Nephron progenitor cell (in vitro differentiated cells): ENCODE measurements around the gene SLC44A1.

Experiments used
- DNase-seq: peaks from one replicate; pipeline ENCODE4 v3.0.0; 2021
- H3K27ac Mint-ChIP-seq: 2 replicates; pipeline ENCODE4 v1.8.0; 2021; ENCODE audit warnings: mild to moderate bottlenecking, moderate library complexity, mixed read lengths
- H3K27me3 Mint-ChIP-seq: 2 replicates; pipeline ENCODE4 v1.8.0; 2021; ENCODE audit warnings: mild to moderate bottlenecking, low read depth, mixed read lengths; ENCODE audit not compliant: poor library complexity
- H3K36me3 Mint-ChIP-seq: 2 replicates; pipeline ENCODE4 v1.8.0; 2021; ENCODE audit warnings: low read depth, mixed read lengths
- H3K4me1 Mint-ChIP-seq: 2 replicates; pipeline ENCODE4 v1.8.0; 2021; ENCODE audit warnings: mixed read lengths
- H3K4me3 Mint-ChIP-seq: 2 replicates; pipeline ENCODE4 v1.8.0; 2021; ENCODE audit warnings: mild to moderate bottlenecking, moderate library complexity, mixed read lengths
- H3K9me3 Mint-ChIP-seq: 2 replicates; pipeline ENCODE4 v1.8.0; 2021; ENCODE audit warnings: mild to moderate bottlenecking, moderate library complexity, mixed read lengths
- TF ChIP-seq, protein P1 (sequence below): fragments of 200-600 bp; sonication (generic); IDR thresholded peaks from 2 replicates; pipeline ENCODE4 v1.5.0; 2021; ENCODE audit warnings: antibody characterized with exemption

The SLC44A1 gene

DNA sequence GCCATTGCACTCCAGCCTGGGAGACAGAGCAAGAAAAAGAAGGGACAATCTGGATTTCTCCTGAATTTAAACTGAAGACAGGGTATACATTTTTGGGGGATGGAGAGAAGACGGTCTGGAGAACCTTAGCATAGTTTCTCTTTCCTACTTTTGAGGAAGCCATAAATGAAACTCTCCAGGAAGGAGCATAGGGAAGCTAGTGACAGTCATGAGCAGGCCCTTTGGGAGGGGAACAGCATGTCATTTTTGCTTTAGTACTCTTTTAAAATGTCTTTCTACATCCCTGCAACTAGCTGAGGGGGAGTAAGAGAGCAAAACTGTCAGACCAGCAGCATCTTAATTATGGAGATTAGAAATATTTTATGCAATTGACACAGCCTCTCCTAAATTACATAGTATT is 8.2 kb upstream of the SLC44A1 start:
- Mint-ChIP-seq H3K4me3 (no peak overlapping the region), H3K27ac (no peak overlapping the region), H3K9me3 (no peaks in the 10 kb centered on the region), H3K27me3 (no peaks in the 10 kb centered on the region), H3K36me3 (no peaks in the 10 kb centered on the region), H3K4me1 (peaks cover 13% of the 10 kb centered on the region)
- no peak for DNase-seq
- TF ChIP-seq, protein P1, sequence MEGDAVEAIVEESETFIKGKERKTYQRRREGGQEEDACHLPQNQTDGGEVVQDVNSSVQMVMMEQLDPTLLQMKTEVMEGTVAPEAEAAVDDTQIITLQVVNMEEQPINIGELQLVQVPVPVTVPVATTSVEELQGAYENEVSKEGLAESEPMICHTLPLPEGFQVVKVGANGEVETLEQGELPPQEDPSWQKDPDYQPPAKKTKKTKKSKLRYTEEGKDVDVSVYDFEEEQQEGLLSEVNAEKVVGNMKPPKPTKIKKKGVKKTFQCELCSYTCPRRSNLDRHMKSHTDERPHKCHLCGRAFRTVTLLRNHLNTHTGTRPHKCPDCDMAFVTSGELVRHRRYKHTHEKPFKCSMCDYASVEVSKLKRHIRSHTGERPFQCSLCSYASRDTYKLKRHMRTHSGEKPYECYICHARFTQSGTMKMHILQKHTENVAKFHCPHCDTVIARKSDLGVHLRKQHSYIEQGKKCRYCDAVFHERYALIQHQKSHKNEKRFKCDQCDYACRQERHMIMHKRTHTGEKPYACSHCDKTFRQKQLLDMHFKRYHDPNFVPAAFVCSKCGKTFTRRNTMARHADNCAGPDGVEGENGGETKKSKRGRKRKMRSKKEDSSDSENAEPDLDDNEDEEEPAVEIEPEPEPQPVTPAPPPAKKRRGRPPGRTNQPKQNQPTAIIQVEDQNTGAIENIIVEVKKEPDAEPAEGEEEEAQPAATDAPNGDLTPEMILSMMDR = no peak

DNA sequence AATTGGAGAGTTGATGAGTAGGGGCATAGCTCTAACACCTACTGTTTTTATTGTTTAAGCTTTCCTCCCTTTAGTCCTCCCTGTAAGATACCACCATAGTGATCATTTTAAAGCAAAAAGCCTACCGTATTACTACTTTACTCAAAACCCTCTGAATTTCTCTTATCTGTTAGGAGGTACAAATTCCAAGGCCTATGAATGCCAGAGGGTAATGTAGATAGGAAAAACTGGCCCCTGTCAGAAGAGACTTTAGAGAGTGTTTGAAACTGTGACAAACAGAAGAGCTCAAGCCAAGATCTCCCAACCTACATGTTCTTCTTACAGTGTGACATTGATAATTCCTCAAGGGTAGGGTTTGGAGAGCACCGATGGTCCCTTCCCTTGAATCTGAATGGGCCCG is 7.2 kb upstream of the SLC44A1 start:
- H3K4me3 Mint-ChIP-seq = no peak overlapping the region
- H3K27me3 Mint-ChIP-seq = no peaks in the 10 kb centered on the region
- H3K4me1 Mint-ChIP-seq = peaks cover 23% of the 10 kb centered on the region
- H3K36me3 Mint-ChIP-seq = no peaks in the 10 kb centered on the region
- TF ChIP-seq, protein P1 = no peak
- H3K27ac Mint-ChIP-seq = no peak overlapping the region
- no peaks in the 10 kb centered on the region for H3K9me3 Mint-ChIP-seq
- no peak for DNase-seq

DNA sequence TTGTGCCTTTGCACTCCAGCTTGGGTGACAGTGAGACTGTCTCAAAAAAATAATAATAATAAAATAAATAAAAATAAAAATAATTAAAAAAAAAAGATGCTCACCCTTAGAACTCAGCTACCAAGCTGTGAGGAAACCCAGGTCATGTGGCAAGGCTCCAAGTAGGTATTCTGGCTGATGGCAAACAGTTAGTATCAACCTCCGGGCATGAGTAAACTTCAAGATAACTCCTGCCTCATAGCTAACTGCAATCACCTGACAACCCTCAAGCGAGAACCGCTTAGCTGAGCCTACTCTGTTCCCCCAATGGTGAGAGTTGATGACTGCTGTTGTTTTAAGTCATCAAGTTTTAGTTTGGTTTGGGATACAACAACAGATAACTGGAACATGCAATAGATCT is 6.1 kb upstream of the SLC44A1 start:
- DNase-seq = no peak
- H3K4me1 Mint-ChIP-seq = peaks cover 33% of the 10 kb centered on the region
- TF ChIP-seq, protein P1 = no peak
- H3K27me3 Mint-ChIP-seq = no peaks in the 10 kb centered on the region
- no peaks in the 10 kb centered on the region for H3K9me3 Mint-ChIP-seq
- H3K27ac Mint-ChIP-seq = no peak overlapping the region
- H3K36me3 Mint-ChIP-seq = no peaks in the 10 kb centered on the region
- H3K4me3 Mint-ChIP-seq = no peak overlapping the region

DNA sequence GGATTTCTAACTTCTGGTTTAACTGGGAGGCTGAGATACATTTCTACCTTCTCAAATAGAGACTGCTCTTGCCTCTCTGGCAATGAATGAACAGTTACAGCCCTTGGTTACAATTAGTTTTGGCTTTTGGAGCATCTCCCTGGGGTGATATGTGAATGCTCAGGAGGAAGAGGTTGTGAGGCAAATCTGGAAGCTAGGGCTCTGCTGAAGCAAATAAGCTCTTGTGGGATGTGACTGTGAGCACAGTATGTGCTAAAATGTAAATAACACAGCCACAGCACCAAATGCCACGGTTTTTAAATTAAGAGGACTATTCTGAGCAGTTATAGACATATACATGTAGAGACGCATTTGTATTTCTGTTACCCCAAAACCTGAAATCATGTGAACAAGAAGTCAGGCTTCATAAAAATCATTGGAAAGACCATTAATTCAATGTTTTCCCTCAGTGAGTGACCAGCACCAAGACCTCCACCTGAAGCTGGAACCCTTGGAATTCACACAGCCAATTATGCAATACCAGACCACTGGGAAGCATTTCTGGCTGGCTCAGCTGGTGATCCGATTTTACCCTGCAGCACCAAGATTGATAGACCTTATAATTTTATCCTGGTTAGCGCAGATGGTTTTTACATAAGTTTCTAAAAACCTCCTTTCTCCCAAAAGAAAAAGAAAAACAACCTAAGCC is 3.0 kb upstream of the SLC44A1 start:
- no peak for DNase-seq
- H3K27me3 Mint-ChIP-seq = no peaks in the 10 kb centered on the region
- H3K27ac Mint-ChIP-seq = peak overlapping the region; percentile 37
- no peaks in the 10 kb centered on the region for H3K9me3 Mint-ChIP-seq
- H3K4me1 Mint-ChIP-seq = peaks cover 48% of the 10 kb centered on the region
- H3K4me3 Mint-ChIP-seq = peak overlapping the region; percentile 7
- TF ChIP-seq, protein P1 = no peak
- no peaks in the 10 kb centered on the region for H3K36me3 Mint-ChIP-seq

DNA sequence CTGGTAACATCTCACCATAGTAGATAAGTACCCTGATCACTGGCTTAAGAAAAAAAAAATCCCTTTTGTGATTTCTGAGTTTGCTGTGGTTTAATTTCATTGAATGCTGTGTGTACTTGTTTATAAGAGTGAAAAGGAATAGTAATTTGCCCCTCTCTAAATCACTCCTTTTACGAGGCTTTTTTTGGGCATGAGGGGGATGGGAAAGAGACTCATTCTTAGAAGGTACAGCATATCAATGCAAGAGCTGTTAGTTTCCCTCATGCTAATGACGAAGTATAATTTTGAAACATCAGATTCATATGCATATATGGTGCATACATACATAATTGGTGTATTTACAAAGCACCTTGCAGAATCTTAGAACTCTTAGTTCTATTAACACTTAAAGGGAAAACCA is 2.4 kb upstream of the SLC44A1 start:
- TF ChIP-seq, protein P1 = no peak
- peak overlapping the region; percentile 51 for H3K4me3 Mint-ChIP-seq
- no peaks in the 10 kb centered on the region for H3K9me3 Mint-ChIP-seq
- DNase-seq = no peak
- no peaks in the 10 kb centered on the region for H3K27me3 Mint-ChIP-seq
- no peaks in the 10 kb centered on the region for H3K36me3 Mint-ChIP-seq
- no peak overlapping the region for H3K27ac Mint-ChIP-seq
- peaks cover 53% of the 10 kb centered on the region for H3K4me1 Mint-ChIP-seq

DNA sequence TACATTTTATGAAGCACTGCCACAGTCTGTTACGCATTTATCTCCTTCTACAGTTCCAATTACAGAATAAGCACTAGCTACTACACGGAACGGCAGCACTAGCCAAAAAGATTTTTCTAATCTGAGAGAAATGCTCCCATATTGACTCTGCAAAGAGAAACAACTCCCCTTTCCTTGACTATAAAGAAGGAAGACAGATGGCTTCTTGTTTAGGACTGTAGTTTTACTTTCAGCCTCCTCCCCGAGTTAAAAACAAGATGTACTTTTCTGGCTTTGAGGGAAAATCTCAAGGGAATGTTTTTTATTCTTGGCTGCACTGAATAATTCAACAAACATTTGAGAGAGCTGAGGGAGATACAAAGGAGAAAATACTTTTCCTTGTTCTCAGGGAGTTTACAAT is 1.9 kb upstream of the SLC44A1 start:
- H3K4me3 Mint-ChIP-seq = peak overlapping the region; percentile 51
- no peak for DNase-seq
- H3K9me3 Mint-ChIP-seq = no peaks in the 10 kb centered on the region
- no peaks in the 10 kb centered on the region for H3K36me3 Mint-ChIP-seq
- peaks cover 58% of the 10 kb centered on the region for H3K4me1 Mint-ChIP-seq
- TF ChIP-seq, protein P1 = no peak
- peak overlapping the region; percentile 91 for H3K27ac Mint-ChIP-seq
- no peaks in the 10 kb centered on the region for H3K27me3 Mint-ChIP-seq
